ENCODE measurements around the gene ADGRD2.

GRCh38 chr9:124507880-124508423, 57.7 kb downstream of the ADGRD2 start:
- TF ChIP-seq CTCF (IDR thresholded peaks at IDR 0.05), result no peak
- TF ChIP-seq POLR2A (IDR thresholded peaks at IDR 0.05), result no peak

All from lower leg skin (tissue), 3 donors.